Measurements from ENCODE around the gene ACTL7B. TPM values are rescaled to one million over a fixed set of nuclear protein-coding genes. Genes with fewer than 3 reads are reported as not detected.

ACTL7B gene
- total and polyA plus RNA-seq, 3 donors from 2014 or later: 72.6 to 162 (median 129) TPM

DNA sequence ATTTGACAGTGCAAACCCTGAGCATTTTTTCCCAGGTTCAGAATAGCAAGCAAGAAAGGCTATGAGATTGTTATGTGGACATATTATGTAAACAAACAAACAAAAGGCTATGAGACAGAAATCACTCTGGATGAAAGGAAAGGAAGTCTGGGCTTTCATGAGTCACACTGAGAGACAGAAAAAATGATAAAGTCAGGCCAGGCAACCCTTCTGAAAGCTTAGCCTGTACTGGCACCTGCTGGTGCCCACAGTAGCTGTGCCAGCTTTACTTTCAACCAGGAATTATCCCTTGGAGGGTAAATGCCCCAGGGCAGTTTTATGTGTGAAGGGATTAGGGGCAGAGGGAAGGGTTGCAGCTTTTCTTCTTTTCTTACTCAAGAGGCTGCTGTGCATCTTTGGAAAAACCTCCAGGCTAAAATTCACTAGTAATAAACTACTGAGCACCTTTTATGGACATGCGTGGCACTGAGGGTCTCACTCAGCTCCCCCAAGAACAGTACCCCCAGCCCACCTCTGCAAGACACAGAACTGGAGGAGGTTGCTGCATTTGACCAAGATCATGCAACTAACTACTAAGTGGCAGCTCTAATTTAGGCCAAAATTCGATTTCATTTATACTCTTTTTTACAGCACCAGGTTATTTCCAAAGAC, 41.7 kb downstream of the ACTL7B start:
- no peak overlapping the region for H3K27ac ChIP-seq

DNA sequence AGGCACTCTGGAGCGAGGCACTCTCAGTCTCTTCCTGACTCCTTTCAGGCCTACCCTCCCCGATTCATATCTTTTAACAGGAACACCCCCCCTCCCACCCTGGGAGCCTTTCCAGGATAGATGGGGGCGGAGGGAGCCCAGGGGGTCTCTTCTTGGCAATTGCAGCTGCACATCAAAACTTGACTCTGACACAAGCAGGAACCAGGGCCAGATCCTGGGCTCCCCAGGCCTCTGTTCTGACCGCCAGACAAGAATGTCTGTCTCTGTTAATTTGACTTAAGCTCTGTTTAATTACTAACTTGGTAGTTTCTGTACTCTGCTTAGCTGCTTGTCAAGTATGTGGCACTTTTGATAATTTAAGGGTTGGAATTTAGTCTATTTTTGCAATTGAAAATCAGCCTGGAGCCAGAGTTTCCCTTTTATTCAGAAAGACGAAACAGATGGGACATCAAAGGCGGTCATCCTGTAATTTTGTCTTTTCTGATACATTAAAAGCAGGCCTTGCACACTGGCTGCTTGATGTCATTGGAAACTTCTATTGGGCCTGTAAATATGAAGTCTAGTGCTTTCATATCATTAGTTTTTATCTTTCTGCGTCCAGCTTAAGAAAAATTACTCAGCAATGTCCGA, 43.3 kb downstream of the ACTL7B start:
- 83 to 85% methylated on average over 8 of the region's 8 CpGs for WGBS, 2 donors
- no peak for DNase-seq
- H3K4me3 ChIP-seq: no peak overlapping the region
- no peaks in the 10 kb centered on the region for H3K36me3 ChIP-seq (ENCODE audit: low read depth, missing control alignments)
- no peak for TF ChIP-seq POLR2A (IDR thresholded peaks at IDR 0.05)
- TF ChIP-seq, protein P1, sequence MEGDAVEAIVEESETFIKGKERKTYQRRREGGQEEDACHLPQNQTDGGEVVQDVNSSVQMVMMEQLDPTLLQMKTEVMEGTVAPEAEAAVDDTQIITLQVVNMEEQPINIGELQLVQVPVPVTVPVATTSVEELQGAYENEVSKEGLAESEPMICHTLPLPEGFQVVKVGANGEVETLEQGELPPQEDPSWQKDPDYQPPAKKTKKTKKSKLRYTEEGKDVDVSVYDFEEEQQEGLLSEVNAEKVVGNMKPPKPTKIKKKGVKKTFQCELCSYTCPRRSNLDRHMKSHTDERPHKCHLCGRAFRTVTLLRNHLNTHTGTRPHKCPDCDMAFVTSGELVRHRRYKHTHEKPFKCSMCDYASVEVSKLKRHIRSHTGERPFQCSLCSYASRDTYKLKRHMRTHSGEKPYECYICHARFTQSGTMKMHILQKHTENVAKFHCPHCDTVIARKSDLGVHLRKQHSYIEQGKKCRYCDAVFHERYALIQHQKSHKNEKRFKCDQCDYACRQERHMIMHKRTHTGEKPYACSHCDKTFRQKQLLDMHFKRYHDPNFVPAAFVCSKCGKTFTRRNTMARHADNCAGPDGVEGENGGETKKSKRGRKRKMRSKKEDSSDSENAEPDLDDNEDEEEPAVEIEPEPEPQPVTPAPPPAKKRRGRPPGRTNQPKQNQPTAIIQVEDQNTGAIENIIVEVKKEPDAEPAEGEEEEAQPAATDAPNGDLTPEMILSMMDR (IDR thresholded peaks at IDR 0.05): no peak
- no peaks in the 10 kb centered on the region for H3K4me1 ChIP-seq
- no peaks in the 10 kb centered on the region for H3K9me3 ChIP-seq
- intact Hi-C loops (cut with DNase I; ENCODE audit: low total_unique reads): no loop called here
- H3K27ac ChIP-seq: no peak overlapping the region
- no peaks in the 10 kb centered on the region for H3K27me3 ChIP-seq

More for the DNA sequence above, 41.7 kb downstream of the ACTL7B start:
- H3K9me3 ChIP-seq: no peaks in the 10 kb centered on the region
- H3K4me1 ChIP-seq: no peaks in the 10 kb centered on the region
- WGBS, 2 donors: 81 to 91% methylated on average over 2 of the region's 2 CpGs
- no peaks in the 10 kb centered on the region for H3K27me3 ChIP-seq
- H3K36me3 ChIP-seq (ENCODE audit: low read depth, missing control alignments): no peaks in the 10 kb centered on the region
- DNase-seq: no peak
- TF ChIP-seq, protein P1 (IDR thresholded peaks at IDR 0.05): no peak
- no peak for TF ChIP-seq POLR2A (IDR thresholded peaks at IDR 0.05)
- no peak overlapping the region for H3K4me3 ChIP-seq
- intact Hi-C loops (cut with DNase I; ENCODE audit: low total_unique reads): no loop called here

DNA sequence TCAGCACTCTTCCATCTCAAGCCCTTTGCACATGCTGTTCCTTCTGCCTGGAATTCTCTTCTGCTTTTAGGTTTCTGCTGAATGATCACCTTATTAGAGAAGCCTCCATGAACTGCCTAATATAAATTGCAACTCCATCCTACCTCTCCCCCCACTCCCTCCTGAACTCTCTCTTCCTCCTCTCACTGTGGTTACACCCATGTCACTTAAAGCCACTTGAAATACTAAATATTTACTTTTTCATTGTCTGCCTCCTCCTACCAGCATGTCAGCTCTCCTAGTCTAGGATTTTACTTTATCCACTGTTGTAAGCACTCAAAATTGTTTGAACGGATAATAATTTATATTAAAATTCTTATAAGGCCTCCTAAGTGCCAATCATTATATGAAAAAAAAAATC, 43.8 kb downstream of the ACTL7B start:
- intact Hi-C loops (cut with DNase I; ENCODE audit: low total_unique reads): no loop called here
- H3K9me3 ChIP-seq: no peaks in the 10 kb centered on the region

DNA sequence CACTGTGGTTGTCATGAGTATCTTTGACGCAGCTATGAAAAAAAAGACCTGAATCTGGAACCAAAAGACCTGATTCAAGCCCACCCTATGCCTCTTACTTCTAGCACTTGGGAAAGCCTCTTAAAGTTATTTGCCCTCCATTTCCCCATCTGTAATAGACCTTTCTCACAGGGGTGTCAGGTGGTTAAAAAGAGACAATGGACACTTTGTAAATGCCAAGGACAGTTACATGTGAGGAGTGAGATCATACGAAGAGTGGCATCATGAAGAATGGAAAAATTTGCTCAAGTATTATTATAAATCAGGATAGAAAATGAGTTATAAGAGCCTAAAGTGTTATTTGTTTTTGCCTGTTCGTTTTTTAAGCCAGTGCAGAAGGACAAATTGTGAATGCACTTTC, 46.5 kb downstream of the ACTL7B start:
- intact Hi-C loops (cut with DNase I; ENCODE audit: low total_unique reads): no loop called here

More for the DNA sequence above, 43.8 kb downstream of the ACTL7B start:
- Histone ChIP-seq H3K27ac (no peak overlapping the region), H3K4me3 (no peak overlapping the region), H3K36me3 (ENCODE audit: low read depth, missing control alignments) (no peaks in the 10 kb centered on the region), H3K4me1 (no peaks in the 10 kb centered on the region), H3K27me3 (no peaks in the 10 kb centered on the region)
- TF ChIP-seq POLR2A (IDR thresholded peaks at IDR 0.05): no peak
- no peak for DNase-seq
- WGBS, 2 donors: 83 to 98% methylated on average over 1 of the region's 1 CpG

More for the DNA sequence above, 46.5 kb downstream of the ACTL7B start:
- Histone ChIP-seq H3K36me3 (ENCODE audit: low read depth, missing control alignments) (no peaks in the 10 kb centered on the region), H3K4me3 (no peak overlapping the region), H3K27me3 (no peaks in the 10 kb centered on the region), H3K4me1 (no peaks in the 10 kb centered on the region), H3K27ac (no peak overlapping the region), H3K9me3 (no peaks in the 10 kb centered on the region)
- DNase-seq: no peak
- TF ChIP-seq, protein P1 (IDR thresholded peaks at IDR 0.05): no peak
- TF ChIP-seq POLR2A (IDR thresholded peaks at IDR 0.05): no peak
- 54 to 67% methylated on average over 3 of the region's 3 CpGs for WGBS, 2 donors

Small RNA genes within 50 kb of the gene (small RNA-seq; reads per million reads assigned to genes)
- 0 to 0.18 reads per million in 2 donors for gene AL359692.1

Other genes with a start within 250 kb of the ACTL7B start
- 100 to 1,000 TPM in 1 of 2 donors, 10 to 100 TPM in 1; 74.9 to 168 TPM for gene ACTL7A, start 6.3 kb upstream of the ACTL7B start, total RNA-seq
- gene ACTL7A, start 6.3 kb upstream of the ACTL7B start, polyA plus RNA-seq (ENCODE audit: insufficient read depth, low read depth, low replicate concordance): 292 TPM
- gene ELP1, start 78.1 kb upstream of the ACTL7B start, total RNA-seq: 10 to 100 TPM; 32.7 to 36.6 TPM
- gene ELP1, start 78.1 kb upstream of the ACTL7B start, polyA plus RNA-seq (ENCODE audit: insufficient read depth, low read depth, low replicate concordance): 20.8 TPM
- 10 to 100 TPM in 1 of 2 donors, 1 to 10 TPM in 1; 8.6 to 18.3 TPM for gene ABITRAM, start 78.4 kb upstream of the ACTL7B start, total RNA-seq
- gene ABITRAM, start 78.4 kb upstream of the ACTL7B start, polyA plus RNA-seq (ENCODE audit: insufficient read depth, low read depth, low replicate concordance): 33.3 TPM
- 10 to 100 TPM; 86.4 to 92.7 TPM for gene CTNNAL1, start 157.5 kb upstream of the ACTL7B start, total RNA-seq
- 52.3 TPM for gene CTNNAL1, start 157.5 kb upstream of the ACTL7B start, polyA plus RNA-seq (ENCODE audit: insufficient read depth, low read depth, low replicate concordance)

All from testis (tissue), 3 donors.